Measurements from ENCODE around the gene KSR1. TPM values are rescaled to one million over a fixed set of nuclear protein-coding genes. Genes with fewer than 3 reads are reported as not detected.

The KSR1 gene
- total and polyA plus RNA-seq, 10 of the 15 experiments (the other 5 are each of a cell fraction or from before 2014, with no cell fraction given) = 0.97 to 66.6 (median 22.9) TPM

- Histone ChIP-seq H3K4me1 (ENCODE audit: control insufficient read depth, insufficient read depth, low read length) (peaks cover 13% of the 10 kb centered on the region), H3K4me3 (no peak overlapping the region), H3K27me3 (replicated peaks in 1 of 2; ENCODE audit: control insufficient read depth in 2 of 2, insufficient read depth in 2 of 2, low read length in 1 of 2) (no peaks in the 10 kb centered on the region), H3K9ac (ENCODE audit: control insufficient read depth, insufficient read depth, low read length) (no peak overlapping the region), H4K20me1 (ENCODE audit: control insufficient read depth, insufficient read depth) (peaks cover 4% of the 10 kb centered on the region; the same call in 1 of the 2 replicates), H3K9me3 (replicated peaks; ENCODE audit: control insufficient read depth, insufficient read depth, low read length) (no peaks in the 10 kb centered on the region), H2AFZ (ENCODE audit: control insufficient read depth, low read depth, low read length) (no peak overlapping the region), H3K36me3 (ENCODE audit: control insufficient read depth in 2 of 2, insufficient read depth in 2 of 2, low read length in 1 of 2) (peaks cover 0 to 2% of the 10 kb centered on the region in 2 experiments; a peak in 2 of 4 replicates), H3K79me2 (ENCODE audit: control insufficient read depth, insufficient read depth, low read length) (peaks cover 28% of the 10 kb centered on the region), H3K4me2 (ENCODE audit: control insufficient read depth, insufficient read depth) (peak overlapping the region; percentile 19; the same call in 1 of the 2 replicates), H3K27ac (ENCODE audit: control insufficient read depth, insufficient read depth) (no peak overlapping the region)
- DNase-seq (ENCODE audit: low read depth, low spot score) (no peak), ATAC-seq (peak; percentile 52), FAIRE-seq (no peak)
- ChIA-PET POLR2A (interaction anchor here (1.2 to 1.9 kb wide), 2 partner anchors 13 to 73 kb away, joined by 4 to 6 read pairs; no protein-coding TSS in a partner anchor), SMC1A (ENCODE audit: uncharacterized antibody, unreplicated experiment) (interaction anchor here (0.8 to 1.4 kb wide), 9 partner anchors 8 to 68 kb away, joined by 3 to 6 read pairs (median 4); no protein-coding TSS in a partner anchor), CTCF (interaction anchor here (0.6 to 1.7 kb wide), 10 partner anchors 9 to 177 kb away, joined by 3 to 9 read pairs (median 4); no protein-coding TSS in a partner anchor), RAD21 (ENCODE audit: unreplicated experiment) (interaction anchor here (0.8 to 1.7 kb wide), 13 partner anchors 9 to 76 kb away, joined by 3 to 16 read pairs (median 4); partner anchors contain the start of gene KSR1)
- in situ Hi-C loops (cut with MboI) = no loop called here
- no TSS peak for BruUV-seq (replicated peaks)
- WGBS (ENCODE audit: insufficient coverage, insufficient replicate concordance, low lambda C conversion rate, missing lambda C conversion rate) = 61% methylated on average over 6 of the region's 6 CpGs
- intact Hi-C loops (cut with micrococcal nuclease; ENCODE audit: unreplicated experiment) = no loop called here
- TF ChIP-seq MTA3 (IDR thresholded peaks at IDR 0.05; ENCODE audit: borderline replicate concordance, low read length) (no peak), HDAC6 (IDR thresholded peaks at IDR 0.05; ENCODE audit: unreplicated experiment) (no peak), PML (IDR thresholded peaks at IDR 0.05; ENCODE audit: low read length) (no peak), ZBTB11 (CRISPR knock-in tag; IDR thresholded peaks at IDR 0.05) (no peak), EP300 (IDR thresholded peaks at IDR 0.05; ENCODE audit: borderline replicate concordance in 1 of 2, control insufficient read depth in 1 of 2, low read depth in 2 of 2, low read length in 2 of 2) (no peak), TARDBP (IDR thresholded peaks at IDR 0.05; ENCODE audit: borderline replicate concordance) (no peak), MXI1 (IDR thresholded peaks at IDR 0.05; ENCODE audit: low read depth, low read length) (no peak), FOS (IDR thresholded peaks at IDR 0.05; ENCODE audit: borderline replicate concordance, extremely low read depth, insufficient read length) (no peak), ESRRA (IDR thresholded peaks at IDR 0.05; ENCODE audit: low read length) (no peak)
These were observed 75.3 kb downstream of the KSR1 start for GRCh38 chr17:27531469-27531961.

All from GM12878 (cell line).